GM18861 (cell line): Measurements from ENCODE around the gene SERHL2.
"Not testable (repeated sequence)": the region's sequence is repeated elsewhere in the genome, so short reads cannot be mapped to it uniquely, and the experiment has no call there.

ENCODE experiments used
- ATAC-seq: cut with Tn5 transposase; IDR thresholded peaks from one replicate; pipeline ENCODE4 v1.9.1; 2021; ENCODE audit not compliant: unreplicated experiment

Gene SERHL2

GRCh38 chr22:42553475-42554361 lies at the start of gene SERHL2:
Gene SERHL2 (plus strand): TSS chr22:42553956. CDS start chr22:42554021, 65 bp downstream.
- no peak for ATAC-seq

GRCh38 chr22:42508327-42508974 lies 45.3 kb upstream of the SERHL2 start:
- ATAC-seq = not testable (repeated sequence)

- ATAC-seq = not testable (repeated sequence)
Measured at GRCh38 chr22:42508975-42509364, 44.8 kb upstream of the SERHL2 start.

GRCh38 chr22:42509548-42509947 lies 44.2 kb upstream of the SERHL2 start:
- no peak for ATAC-seq

- no peak for ATAC-seq
Measured at GRCh38 chr22:42511401-42511891, 42.3 kb upstream of the SERHL2 start.

- not testable (repeated sequence) for ATAC-seq
Measured at GRCh38 chr22:42512273-42512990, 41.3 kb upstream of the SERHL2 start.

GRCh38 chr22:42514331-42514730 lies 39.4 kb upstream of the SERHL2 start:
- not testable (repeated sequence) for ATAC-seq

- not testable (repeated sequence) for ATAC-seq
Measured at GRCh38 chr22:42515304-42515703, 38.5 kb upstream of the SERHL2 start.

GRCh38 chr22:42515896-42516295 lies 37.9 kb upstream of the SERHL2 start:
- no peak for ATAC-seq

GRCh38 chr22:42517103-42517502 lies 36.7 kb upstream of the SERHL2 start:
- not testable (repeated sequence) for ATAC-seq

- ATAC-seq = not testable (repeated sequence)
Measured at GRCh38 chr22:42518638-42519524, 34.9 kb upstream of the SERHL2 start.

GRCh38 chr22:42519525-42520401 lies 34.0 kb upstream of the SERHL2 start, which contains the start of gene RRP7A:
Gene RRP7A (minus strand): TSS chr22:42519796. CDS start chr22:42519786, 10 bp downstream.
- ATAC-seq = peak; percentile 57

- ATAC-seq = no peak
Measured at GRCh38 chr22:42521228-42521546, 32.6 kb upstream of the SERHL2 start.

- ATAC-seq = no peak
Measured at GRCh38 chr22:42522546-42522945, 31.2 kb upstream of the SERHL2 start.

- no peak for ATAC-seq
Measured at GRCh38 chr22:42528591-42529307, 25.0 kb upstream of the SERHL2 start.

GRCh38 chr22:42529435-42529834 lies 24.3 kb upstream of the SERHL2 start:
- not testable (repeated sequence) for ATAC-seq

GRCh38 chr22:42531401-42532084 lies 22.2 kb upstream of the SERHL2 start:
- not testable (repeated sequence) for ATAC-seq

- no peak for ATAC-seq
Measured at GRCh38 chr22:42533638-42533977, 20.1 kb upstream of the SERHL2 start.
